HepG2 (cell line): ENCODE results near the gene PTH. TPM values are rescaled to one million over a fixed set of nuclear protein-coding genes. Genes with fewer than 3 reads are reported as not detected.

Experiments used
- CBFB ChIP-seq: sonication (generic); formaldehyde crosslinking; IDR thresholded peaks from 2 replicates; pipeline ENCODE4 v1.4.0; 2020; ENCODE audit warnings: missing genetic modification reagents
- DDIT3 ChIP-seq: sonication (generic); formaldehyde crosslinking; IDR thresholded peaks from 2 replicates; pipeline ENCODE4 v1.4.0; 2020; ENCODE audit warnings: mild to moderate bottlenecking, missing genetic modification reagents
- ETS1 ChIP-seq: sonication (generic); formaldehyde crosslinking; IDR thresholded peaks from 2 replicates; pipeline ENCODE4 v1.4.0; 2020; ENCODE audit warnings: missing genetic modification reagents
- HDAC1 ChIP-seq: sonication (generic); formaldehyde crosslinking; IDR thresholded peaks from 2 replicates; pipeline ENCODE4 v1.5.1; 2020; ENCODE audit warnings: mild to moderate bottlenecking, missing genetic modification reagents
- HNRNPUL1 ChIP-seq: fragments of 200-400 bp; formaldehyde crosslinking; IDR thresholded peaks from 2 replicates; pipeline ENCODE4 v1.6.1; 2017; ENCODE audit warnings: low read depth, mild to moderate bottlenecking, low read length, moderate library complexity
- KAT7 ChIP-seq: IDR thresholded peaks from 2 replicates; pipeline ENCODE4 v1.6.1; 2018; ENCODE audit warnings: borderline replicate concordance, missing compliant biosample characterization
- NBN ChIP-seq: fragments of 450-650 bp; conservative IDR thresholded peaks from 2 replicates; pipeline ENCODE4 v1.6.1; 2017
- NR1H2 ChIP-seq: sonication (generic); formaldehyde crosslinking; IDR thresholded peaks from 2 replicates; pipeline ENCODE4 v1.8.1; 2022; ENCODE audit warnings: low read depth, missing genetic modification reagents, borderline replicate concordance
- PRDM4 ChIP-seq: sonication (generic); formaldehyde crosslinking; IDR thresholded peaks from 2 replicates; pipeline ENCODE4 v1.9.0; 2021; ENCODE audit warnings: missing genetic modification reagents, borderline replicate concordance
- RBM39 ChIP-seq: fragments of 200-400 bp; formaldehyde crosslinking; IDR thresholded peaks from one replicate; pipeline ENCODE4 v1.6.1; 2018; ENCODE audit warnings: antibody characterized with exemption, mild to moderate bottlenecking, low read depth, low read length; ENCODE audit not compliant: poor library complexity, severe bottlenecking
- SRY ChIP-seq: sonication (generic); formaldehyde crosslinking; IDR thresholded peaks from 2 replicates; pipeline ENCODE4 v1.8.0; 2022; ENCODE audit warnings: mild to moderate bottlenecking, missing genetic modification reagents
- SYNCRIP ChIP-seq: fragments of 200-400 bp; formaldehyde crosslinking; IDR thresholded peaks from 2 replicates; pipeline ENCODE4 v1.6.1; 2018; ENCODE audit warnings: mild to moderate bottlenecking, low read depth, low read length; ENCODE audit not compliant: insufficient read depth
- TEAD3 ChIP-seq: optimal IDR thresholded peaks from 2 replicates; pipeline ENCODE3; 2016; ENCODE audit warnings: borderline replicate concordance
- TIGD3 ChIP-seq: sonication (generic); formaldehyde crosslinking; IDR thresholded peaks from 2 replicates; pipeline ENCODE4 v1.5.1; 2020; ENCODE audit warnings: mild to moderate bottlenecking, missing genetic modification reagents, borderline replicate concordance
- ZNF12 ChIP-seq: sonication (generic); formaldehyde crosslinking; IDR thresholded peaks from 2 replicates; pipeline ENCODE4 v1.5.0; 2020; ENCODE audit warnings: missing genetic modification reagents
- ZNF143 ChIP-seq: sonication (generic); formaldehyde crosslinking; IDR thresholded peaks from 2 replicates; pipeline ENCODE4 v1.4.0; 2020; ENCODE audit warnings: missing genetic modification reagents
- ZNF18 ChIP-seq: sonication (generic); formaldehyde crosslinking; IDR thresholded peaks from 2 replicates; pipeline ENCODE4 v1.8.0; 2022; ENCODE audit warnings: mild to moderate bottlenecking, missing genetic modification reagents; ENCODE audit not compliant: insufficient replicate concordance
- ZNF326 ChIP-seq: sonication (generic); formaldehyde crosslinking; IDR thresholded peaks from 2 replicates; pipeline ENCODE4 v1.4.0; 2020; ENCODE audit warnings: missing genetic modification reagents, borderline replicate concordance
- ZNF331 ChIP-seq: sonication (generic); formaldehyde crosslinking; IDR thresholded peaks from 2 replicates; pipeline ENCODE4 v1.4.0; 2020; ENCODE audit warnings: missing genetic modification reagents
- ZNF441 ChIP-seq: sonication (generic); formaldehyde crosslinking; IDR thresholded peaks from 2 replicates; pipeline ENCODE4 v1.7.0; 2021; ENCODE audit warnings: missing genetic modification reagents, borderline replicate concordance
- ZNF546 ChIP-seq: sonication (generic); formaldehyde crosslinking; conservative IDR thresholded peaks from 2 replicates; pipeline ENCODE4 v1.8.1; 2023; ENCODE audit warnings: mild to moderate bottlenecking, missing genetic modification reagents
- ZNF7 ChIP-seq: IDR thresholded peaks from 2 replicates; pipeline ENCODE4 v1.6.1; 2016; ENCODE audit warnings: missing biosample characterization, missing genetic modification reagents
- ZNF773 ChIP-seq: sonication (generic); formaldehyde crosslinking; IDR thresholded peaks from 2 replicates; pipeline ENCODE4 v1.4.0; 2020; ENCODE audit warnings: missing genetic modification reagents, borderline replicate concordance
- ZNF782 ChIP-seq: sonication (generic); formaldehyde crosslinking; IDR thresholded peaks from 2 replicates; pipeline ENCODE4 v1.4.0; 2020; ENCODE audit warnings: missing genetic modification reagents, mild to moderate bottlenecking, borderline replicate concordance
- polyA plus RNA-seq, 8 experiments: library from polyadenylated mRNA; depleted of rRNA in 3 of 8; stranded (reverse) in 7 of 8; unstranded in 1 of 8; fragments of >200 nt; fragmentation: Illumina TruSeq in 4 of 8; extraction: Trizol in 4 of 8; gene quantifications; 2 replicates each; pipeline versions ENCODE4 v1.2.1 to v1.2.3, GENCODE V29; 2011 to 2016; ENCODE audit warnings: low read depth in 4 of 8, missing spikeins in 1 of 8, mixed read lengths in 1 of 8; ENCODE audit not compliant: insufficient read depth in 1 of 8
- total RNA-seq, 5 experiments: library from RNA; depleted of rRNA; stranded (reverse); fragments of >200 nt; fragmentation: Illumina TruSeq; extraction: Trizol; gene quantifications; 2 replicates each; pipeline ENCODE4 v1.2.3, GENCODE V29; 2016; ENCODE audit warnings: low read depth in 1 of 5

PTH gene
- total and polyA plus RNA-seq, 2 of the 13 experiments (the other 11 are each of a cell fraction or from before 2014, with no cell fraction given): not detected

GRCh38 chr11:13486926-13487660 lies 8.7 kb downstream of the PTH start (continued):
- peak; percentile 21; the same call in 1 of the 2 replicates for TF ChIP-seq HDAC1 (CRISPR knock-in tag)
- TF ChIP-seq ETS1: no peak
- no peak for TF ChIP-seq SRY (CRISPR knock-in tag)
- no peak for TF ChIP-seq PRDM4 (CRISPR knock-in tag)
- TF ChIP-seq HNRNPUL1: no peak
- peak; percentile 38 for TF ChIP-seq ZNF18
- no peak; the same call in 1 of the 2 replicates for TF ChIP-seq ZNF12 (CRISPR knock-in tag)
- 0 out of 2 replicates have a peak, but pooled peaks have one; percentile 55 for TF ChIP-seq KAT7
- no peak for TF ChIP-seq RBM39
- TF ChIP-seq ZNF546 (CRISPR knock-in tag): 0 out of 2 replicates have a peak, but pooled peaks have one; percentile 37
- TF ChIP-seq TEAD3: no peak
- TF ChIP-seq SYNCRIP: no peak
- no peak for TF ChIP-seq DDIT3 (CRISPR knock-in tag)
- TF ChIP-seq TIGD3 (CRISPR knock-in tag): no peak
- no peak for TF ChIP-seq CBFB
- no peak for TF ChIP-seq NR1H2 (CRISPR knock-in tag)
- TF ChIP-seq ZNF326 (CRISPR knock-in tag): no peak
- no peak for TF ChIP-seq ZNF773 (CRISPR knock-in tag)
- TF ChIP-seq ZNF331: peak; percentile 36; the same call in 1 of the 2 replicates
- no peak for TF ChIP-seq ZNF782 (CRISPR knock-in tag)
- TF ChIP-seq ZNF143 (CRISPR knock-in tag): no peak
- no peak for TF ChIP-seq NBN
- no peak for TF ChIP-seq ZNF441 (CRISPR knock-in tag)
- no peak for TF ChIP-seq ZNF7 (CRISPR knock-in tag)
